Measurements from ENCODE around the gene GIGYF1. TPM values are rescaled to one million over a fixed set of nuclear protein-coding genes. Genes with fewer than 3 reads are reported as not detected.
A peak's percentile ranks its signal among the peaks of the same experiment; 100 is the strongest.

Gene GIGYF1
- total and polyA plus RNA-seq, 2 of the 13 experiments (the other 11 are each of a cell fraction or from before 2014, with no cell fraction given) = 7.6 to 16.1 TPM

DNA sequence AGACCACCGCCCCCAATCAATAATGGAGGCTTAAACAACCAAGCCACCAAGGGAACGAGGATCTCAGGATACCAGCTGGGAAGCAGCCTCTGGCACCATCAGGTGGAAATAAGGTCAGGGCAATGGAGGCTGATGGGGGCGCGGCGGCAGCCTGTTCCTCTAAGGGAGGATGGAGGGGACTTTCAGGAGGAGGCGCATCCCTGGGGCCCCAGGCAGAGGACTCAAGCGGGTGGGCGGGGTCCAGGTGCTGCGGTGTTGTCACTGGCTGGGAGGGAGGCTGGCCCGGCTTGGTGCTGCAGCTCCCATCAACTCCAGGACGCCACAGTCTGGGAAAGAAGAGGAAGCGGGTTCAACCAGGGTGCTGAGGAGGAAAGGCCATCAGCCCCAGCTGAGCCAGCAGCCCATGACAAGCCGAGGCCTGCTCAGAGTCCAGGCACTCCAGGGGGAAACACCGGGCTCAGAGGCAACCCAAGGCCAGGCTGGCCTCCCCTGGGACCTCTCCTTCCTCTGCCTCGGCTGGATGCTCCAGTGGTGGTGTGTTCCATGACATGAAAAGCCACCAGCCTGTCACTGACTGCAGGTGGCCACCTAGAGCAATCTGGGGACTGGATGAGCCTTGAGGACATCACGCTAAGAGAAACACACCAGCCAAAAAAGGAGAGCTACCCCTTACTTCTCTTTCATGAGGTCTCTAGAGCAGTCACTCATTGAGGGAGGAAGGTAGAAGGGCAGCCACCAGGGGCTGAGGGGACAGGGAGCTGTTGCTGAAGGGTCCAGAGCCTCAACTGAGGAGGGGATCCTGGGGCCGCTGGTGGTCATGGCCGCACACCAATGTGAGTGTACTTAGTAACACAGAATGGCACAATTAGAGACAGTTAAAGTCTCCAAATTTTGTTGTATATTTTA is 4.6 kb downstream of the GIGYF1 start:
- WGBS (ENCODE audit: low lambda C conversion rate) = 96% methylated on average over 13 of the region's 18 CpGs
- Histone ChIP-seq H3K27ac (ENCODE audit: extremely low read length, insufficient read depth, low read length) (no peak overlapping the region), H3K4me2 (ENCODE audit: low read depth, low read length) (no peak overlapping the region), H3K9ac (ENCODE audit: insufficient read depth, low read depth, low read length) (no peak overlapping the region), H3K27me3 (ENCODE audit: control insufficient read depth in 1 of 2, insufficient read depth in 2 of 2, low read length in 2 of 2) (no peaks in the 10 kb centered on the region), H3K79me2 (ENCODE audit: insufficient read depth, low read length) (peaks cover 48% of the 10 kb centered on the region), H3K36me3 (replicated peaks in 1 of 2; ENCODE audit: control insufficient read depth in 1 of 2, insufficient read depth in 2 of 2, low read length in 2 of 2) (peaks cover 34 to 56% of the 10 kb centered on the region in 2 experiments), H3K4me1 (ENCODE audit: insufficient read depth, low read length) (peaks cover 24% of the 10 kb centered on the region), H4K20me1 (ENCODE audit: insufficient read depth, low read length) (peaks cover 40% of the 10 kb centered on the region), H3K4me3 (replicated peaks in 1 of 3; ENCODE audit: insufficient read depth in 1 of 3, low read depth in 2 of 3, low read length in 3 of 3) (no peak overlapping the region), H3K9me3 (ENCODE audit: low read length) (no peaks in the 10 kb centered on the region), H2AFZ (ENCODE audit: low read length) (no peak overlapping the region)
- in situ Hi-C loops (cut with HindIII; ENCODE audit: extremely low pct_ligation_motif_present, low pct_unique_long_range_greater_than_20kb) (loop anchor here (5.0 to 10.0 kb wide), 2 partner anchors 77 to 225 kb away; partner anchors contain the start of genes MOSPD3 and SPACDR), intact Hi-C loops (cut with micrococcal nuclease; ENCODE audit: unreplicated experiment) (loop anchor here (2.0 to 5.0 kb wide), 2 partner anchors 15 to 77 kb away; partner anchors contain the start of gene MOSPD3)
- no peak for ATAC-seq
- FAIRE-seq = no peak
- CTCF ChIA-PET (ENCODE audit: low intra/inter-chr PET ratio, low total read pairs) = no interaction called here
- TF ChIP-seq CSRNP1 (CRISPR knock-in tag; IDR thresholded peaks at IDR 0.05) (0 out of 2 replicates have a peak, but pooled peaks have one; percentile 22), AGO2 (optimal IDR thresholded peaks at IDR 0.05; ENCODE audit: low read depth, low read length) (peak; percentile 64), RXRA (CRISPR knock-in tag; IDR thresholded peaks at IDR 0.05) (0 out of 2 replicates have a peak, but pooled peaks have one; percentile 16), RBFOX2 (IDR thresholded peaks at IDR 0.05; ENCODE audit: low read depth, low read length) (peak; percentile 46; the same call in 1 of the 2 replicates)
- TF ChIP-seq, protein P1, sequence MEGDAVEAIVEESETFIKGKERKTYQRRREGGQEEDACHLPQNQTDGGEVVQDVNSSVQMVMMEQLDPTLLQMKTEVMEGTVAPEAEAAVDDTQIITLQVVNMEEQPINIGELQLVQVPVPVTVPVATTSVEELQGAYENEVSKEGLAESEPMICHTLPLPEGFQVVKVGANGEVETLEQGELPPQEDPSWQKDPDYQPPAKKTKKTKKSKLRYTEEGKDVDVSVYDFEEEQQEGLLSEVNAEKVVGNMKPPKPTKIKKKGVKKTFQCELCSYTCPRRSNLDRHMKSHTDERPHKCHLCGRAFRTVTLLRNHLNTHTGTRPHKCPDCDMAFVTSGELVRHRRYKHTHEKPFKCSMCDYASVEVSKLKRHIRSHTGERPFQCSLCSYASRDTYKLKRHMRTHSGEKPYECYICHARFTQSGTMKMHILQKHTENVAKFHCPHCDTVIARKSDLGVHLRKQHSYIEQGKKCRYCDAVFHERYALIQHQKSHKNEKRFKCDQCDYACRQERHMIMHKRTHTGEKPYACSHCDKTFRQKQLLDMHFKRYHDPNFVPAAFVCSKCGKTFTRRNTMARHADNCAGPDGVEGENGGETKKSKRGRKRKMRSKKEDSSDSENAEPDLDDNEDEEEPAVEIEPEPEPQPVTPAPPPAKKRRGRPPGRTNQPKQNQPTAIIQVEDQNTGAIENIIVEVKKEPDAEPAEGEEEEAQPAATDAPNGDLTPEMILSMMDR (CRISPR knock-in tag; IDR thresholded peaks at IDR 0.05) = peak; percentile 15; the same call in 1 of the 2 replicates
- TF ChIP-seq, protein P2, sequence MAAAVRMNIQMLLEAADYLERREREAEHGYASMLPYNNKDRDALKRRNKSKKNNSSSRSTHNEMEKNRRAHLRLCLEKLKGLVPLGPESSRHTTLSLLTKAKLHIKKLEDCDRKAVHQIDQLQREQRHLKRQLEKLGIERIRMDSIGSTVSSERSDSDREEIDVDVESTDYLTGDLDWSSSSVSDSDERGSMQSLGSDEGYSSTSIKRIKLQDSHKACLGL (CRISPR knock-in tag; IDR thresholded peaks at IDR 0.05) = no peak
- POLR2A ChIA-PET = interaction anchor here (1.8 to 4.0 kb wide), 3 partner anchors 9 to 60 kb away, joined by 5 to 17 read pairs (median 8); partner anchors contain the start of gene POP7
- no TSS peak for BruUV-seq (replicated peaks)
- no peak for DNase-seq (ENCODE audit: low spot score)

Data from HepG2 (cell line).